SH-SY5Y (cell line): ENCODE data around the gene DPYD.

Experiments
- GATA2 ChIP-seq: IDR thresholded peaks from 2 replicates; pipeline ENCODE4 v1.6.1; 2011; ENCODE audit warnings: mild to moderate bottlenecking, low read depth, low read length
- GATA3 ChIP-seq: IDR thresholded peaks from 2 replicates; pipeline ENCODE4 v1.6.1; 2011; ENCODE audit warnings: low read depth, mild to moderate bottlenecking, low read length, moderate library complexity

DPYD gene

DNA sequence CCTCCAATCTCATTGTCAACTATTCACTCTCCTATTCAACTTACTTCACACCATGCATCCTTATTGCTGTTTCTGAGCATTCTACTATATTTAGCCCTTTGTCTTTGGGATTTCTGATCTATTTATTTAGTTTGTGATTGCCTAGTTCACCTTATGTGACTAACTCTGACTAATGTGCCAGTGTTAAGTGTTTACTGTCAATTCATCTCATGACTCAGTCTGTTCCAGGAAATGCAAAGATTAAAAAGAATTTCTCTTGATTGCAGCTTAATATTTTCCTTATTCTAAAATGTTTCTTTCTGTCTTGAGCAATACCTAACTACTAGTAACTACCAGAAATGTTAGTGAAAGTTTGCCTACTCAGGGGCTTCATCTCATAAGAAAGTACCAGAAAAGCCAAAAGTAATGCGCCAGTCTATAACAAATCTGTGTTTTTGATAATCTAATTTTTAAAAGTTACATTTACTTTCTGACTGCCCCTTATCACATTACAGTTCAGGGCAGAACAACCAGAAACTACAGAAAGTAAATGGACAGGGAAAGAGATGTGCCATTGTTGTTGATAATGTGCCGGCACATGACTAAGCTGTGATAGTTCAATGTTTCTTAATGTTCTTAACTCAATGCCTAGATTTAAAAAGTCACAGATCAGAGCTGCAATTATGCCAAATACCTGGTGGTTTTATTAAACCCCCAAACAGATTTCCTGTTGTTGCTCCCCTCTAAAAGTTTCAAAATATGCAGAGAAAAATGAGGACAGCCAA, 642.8 kb downstream of the DPYD start:
- no peak for TF ChIP-seq GATA3
- TF ChIP-seq GATA2 = no peak

- TF ChIP-seq GATA3 (no peak), GATA2 (no peak)
These were observed 648.7 kb downstream of the DPYD start for GRCh38 chr1:97271916-97272788.

- TF ChIP-seq GATA3 = no peak
These were observed 650.1 kb downstream of the DPYD start for GRCh38 chr1:97270508-97271307.

DNA sequence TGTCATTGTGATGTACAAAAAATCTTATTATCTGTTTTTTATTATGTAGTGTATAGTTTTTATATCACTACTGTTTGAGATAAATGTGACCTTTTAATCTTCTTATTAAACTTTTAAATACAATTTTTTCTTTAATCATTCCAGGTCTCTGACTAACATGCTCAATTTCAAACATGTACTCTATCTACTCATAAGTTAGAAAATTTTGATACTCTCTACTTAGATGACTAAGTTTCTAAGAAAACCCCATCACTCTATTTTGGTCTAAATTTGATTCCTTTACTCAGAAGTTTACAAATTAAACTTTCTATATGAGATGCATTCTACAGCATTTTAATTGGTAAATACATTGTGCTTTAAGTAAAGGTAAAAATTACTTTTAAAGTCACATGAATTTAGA, 655.2 kb downstream of the DPYD start:
- no peak for TF ChIP-seq GATA2
- no peak for TF ChIP-seq GATA3

GRCh38 chr1:97262842-97263241, 658.0 kb downstream of the DPYD start:
- TF ChIP-seq GATA3 (no peak), GATA2 (no peak)

- no peak for TF ChIP-seq GATA2
These were observed 662.2 kb downstream of the DPYD start for GRCh38 chr1:97258597-97258996.

DNA sequence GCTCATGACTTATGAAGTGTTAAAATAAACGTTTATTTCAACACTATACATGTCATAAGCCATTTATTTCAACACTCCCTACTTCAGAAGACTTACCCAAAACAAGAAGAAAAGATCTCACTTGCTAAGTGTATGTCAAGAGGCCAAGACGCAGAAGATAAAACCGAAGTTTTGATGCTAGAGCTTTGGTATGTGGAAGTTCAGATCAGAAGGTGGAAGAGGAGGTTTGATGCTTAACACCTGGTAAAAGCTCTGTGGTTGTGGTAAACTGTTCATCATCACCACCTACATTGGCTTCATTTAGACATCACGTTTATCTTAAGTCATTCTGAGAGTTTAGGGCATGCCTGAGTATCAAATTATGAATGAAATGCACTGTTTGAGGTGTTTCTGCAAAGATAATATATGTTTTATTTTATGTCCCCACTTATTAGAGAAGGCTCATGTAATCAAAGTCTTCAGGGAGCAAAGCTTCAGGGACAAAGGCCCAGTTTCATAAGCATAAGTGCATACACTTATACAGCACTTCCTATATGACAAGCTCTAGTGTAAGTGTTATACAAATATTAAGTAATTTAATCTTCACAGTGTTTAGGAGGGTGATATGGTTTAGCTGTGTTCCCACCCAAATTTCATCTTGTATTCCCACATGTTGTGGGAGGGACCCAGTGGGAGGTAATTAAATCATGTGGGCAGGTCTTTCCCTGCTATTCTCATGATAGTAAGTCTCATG, 665.9 kb downstream of the DPYD start:
- no peak for TF ChIP-seq GATA2
- TF ChIP-seq GATA3 = no peak

DNA sequence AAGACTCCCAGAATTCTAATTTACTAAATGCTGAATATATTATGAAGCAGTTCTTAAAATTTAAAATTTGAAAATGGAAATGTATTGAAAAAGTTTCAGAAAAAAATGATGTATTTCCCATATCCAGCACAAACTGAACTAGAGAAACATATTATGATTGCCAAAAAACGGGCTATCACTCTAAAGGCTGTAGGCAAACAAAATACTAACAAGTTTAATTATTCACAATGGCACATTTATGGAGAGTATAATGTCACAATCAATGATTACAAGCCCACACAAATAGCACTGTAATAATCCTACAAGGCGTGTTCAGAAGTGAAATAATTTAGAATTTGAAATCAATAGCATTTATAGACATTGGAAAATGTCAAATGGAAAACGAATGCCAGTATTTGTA, 667.9 kb downstream of the DPYD start:
- TF ChIP-seq GATA2 (no peak), GATA3 (no peak)

GRCh38 chr1:97252076-97252475, 668.8 kb downstream of the DPYD start:
- TF ChIP-seq GATA3 (no peak), GATA2 (no peak)

- no peak for TF ChIP-seq GATA2
- no peak for TF ChIP-seq GATA3
These were observed 673.6 kb downstream of the DPYD start for GRCh38 chr1:97247196-97247595.

DNA sequence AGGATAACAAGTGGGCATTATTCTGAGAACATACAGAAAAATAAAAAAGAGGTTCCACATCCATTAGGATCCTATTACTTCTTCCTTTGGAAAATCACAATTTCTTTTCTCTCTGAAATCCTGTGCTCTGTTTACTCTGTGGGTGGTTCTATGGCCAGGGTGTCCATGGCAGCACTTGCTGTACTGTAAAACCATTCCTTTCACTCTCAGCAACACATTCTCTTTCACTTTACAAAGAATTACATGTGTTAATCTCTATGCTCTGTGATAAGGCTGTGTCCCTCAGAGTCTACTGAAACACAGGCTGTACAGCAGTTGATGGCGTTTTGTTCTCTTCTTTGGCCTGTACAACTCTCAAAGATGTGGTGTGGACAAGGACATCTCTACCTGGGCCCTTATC, 675.2 kb downstream of the DPYD start:
- TF ChIP-seq GATA2 (no peak), GATA3 (no peak)

DNA sequence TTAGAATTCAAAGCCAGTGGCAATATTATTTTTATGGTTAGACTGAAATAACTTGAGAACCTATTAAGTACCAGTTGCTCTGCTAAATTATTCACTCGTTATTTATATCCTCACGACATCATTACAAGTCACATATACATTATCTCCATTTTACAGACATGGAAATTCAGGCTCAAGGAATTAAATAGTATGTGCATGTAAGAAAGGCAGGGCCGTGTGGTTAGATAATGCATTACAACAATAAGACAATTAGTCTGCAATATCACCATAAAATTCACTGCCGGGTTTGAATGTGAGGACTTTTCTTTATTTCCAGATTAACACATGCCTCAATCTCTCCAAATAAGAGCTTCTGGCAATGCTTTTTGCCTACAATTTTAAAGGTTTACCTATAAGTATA, 675.8 kb downstream of the DPYD start:
- no peak for TF ChIP-seq GATA3
- no peak for TF ChIP-seq GATA2

GRCh38 chr1:97243973-97244560, 676.8 kb downstream of the DPYD start:
- TF ChIP-seq GATA3 (no peak), GATA2 (no peak)
